Measurements from ENCODE around the gene IFNGR2.
"Not testable (repeated sequence)": the region's sequence is repeated elsewhere in the genome, so short reads cannot be mapped to it uniquely, and the experiment has no call there.

Gene IFNGR2

GRCh38 chr21:33441489-33442477 lies 38.6 kb downstream of the IFNGR2 start:
- DNase-seq, result peak; percentile 80 to 82

DNA sequence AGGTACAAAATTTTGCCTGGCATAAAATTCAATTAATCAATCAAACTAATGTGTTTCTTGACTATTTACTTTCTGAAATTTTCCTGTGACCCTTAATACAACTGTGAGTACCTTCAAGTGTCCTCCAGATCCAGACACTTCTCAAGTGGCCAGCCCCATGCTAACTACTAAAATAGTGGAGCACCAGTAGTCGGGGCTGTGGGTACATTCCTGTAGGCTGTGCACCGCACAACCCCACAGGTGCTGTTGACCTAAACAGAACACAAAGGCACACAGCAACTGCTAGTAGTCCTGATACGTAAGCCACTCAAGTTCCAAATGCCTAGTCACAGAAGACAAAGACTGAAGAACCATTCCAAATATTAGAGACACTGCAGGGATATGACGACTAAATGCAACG lies 40.0 kb downstream of the IFNGR2 start:
- DNase-seq, result no peak

- DNase-seq, result no peak
Observed at GRCh38 chr21:33444499-33444898, 41.3 kb downstream of the IFNGR2 start.

- not testable (repeated sequence) for DNase-seq
Observed at GRCh38 chr21:33446620-33447019, 43.4 kb downstream of the IFNGR2 start.

GRCh38 chr21:33449616-33450015 lies 46.4 kb downstream of the IFNGR2 start:
- DNase-seq, result no peak

DNA sequence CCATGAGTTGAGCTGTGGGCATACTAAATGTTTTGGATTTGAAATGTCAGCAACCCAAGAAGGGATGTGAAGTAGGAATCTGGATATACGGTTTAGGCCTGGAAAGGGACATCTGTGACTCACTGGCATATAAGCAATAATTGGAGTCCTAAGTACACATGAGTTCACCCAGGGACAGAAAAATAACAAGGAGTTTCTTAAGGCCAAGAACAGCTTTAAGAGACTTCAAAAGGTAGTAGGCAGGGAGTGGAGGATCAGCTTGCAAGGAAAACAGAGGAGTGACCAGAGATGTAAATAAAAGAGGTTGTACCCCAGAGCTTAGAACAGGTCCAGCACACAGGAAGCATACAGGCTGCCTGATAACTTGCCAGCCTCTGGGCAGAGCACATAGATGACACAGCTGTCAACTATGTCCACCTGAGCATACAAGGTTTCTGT lies 48.4 kb downstream of the IFNGR2 start:
- DNase-seq, result no peak

DNA sequence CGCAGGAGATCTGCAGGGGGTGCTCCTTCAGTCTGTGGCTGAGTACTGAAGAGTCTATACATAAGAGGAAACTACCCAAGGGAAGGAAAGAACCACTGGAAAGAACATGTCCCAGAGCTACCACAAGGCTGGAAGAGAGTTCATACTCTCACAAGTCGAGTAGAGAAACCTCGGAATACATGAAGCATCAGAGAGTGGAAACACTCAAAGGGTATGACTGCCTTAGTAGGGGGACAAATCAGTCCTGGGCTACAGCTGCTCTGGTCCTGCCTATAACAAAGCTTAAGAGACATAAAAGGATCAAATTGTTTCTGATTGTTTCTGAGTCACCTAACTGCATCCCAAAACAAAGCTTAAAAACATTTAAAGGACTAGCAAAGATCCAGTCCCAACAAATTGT lies 49.1 kb downstream of the IFNGR2 start:
- no peak for DNase-seq

GRCh38 chr21:33455686-33456446 lies 52.7 kb downstream of the IFNGR2 start:
- DNase-seq, result no peak

GRCh38 chr21:33458861-33459260 lies 55.6 kb downstream of the IFNGR2 start:
- DNase-seq, result no peak

DNA sequence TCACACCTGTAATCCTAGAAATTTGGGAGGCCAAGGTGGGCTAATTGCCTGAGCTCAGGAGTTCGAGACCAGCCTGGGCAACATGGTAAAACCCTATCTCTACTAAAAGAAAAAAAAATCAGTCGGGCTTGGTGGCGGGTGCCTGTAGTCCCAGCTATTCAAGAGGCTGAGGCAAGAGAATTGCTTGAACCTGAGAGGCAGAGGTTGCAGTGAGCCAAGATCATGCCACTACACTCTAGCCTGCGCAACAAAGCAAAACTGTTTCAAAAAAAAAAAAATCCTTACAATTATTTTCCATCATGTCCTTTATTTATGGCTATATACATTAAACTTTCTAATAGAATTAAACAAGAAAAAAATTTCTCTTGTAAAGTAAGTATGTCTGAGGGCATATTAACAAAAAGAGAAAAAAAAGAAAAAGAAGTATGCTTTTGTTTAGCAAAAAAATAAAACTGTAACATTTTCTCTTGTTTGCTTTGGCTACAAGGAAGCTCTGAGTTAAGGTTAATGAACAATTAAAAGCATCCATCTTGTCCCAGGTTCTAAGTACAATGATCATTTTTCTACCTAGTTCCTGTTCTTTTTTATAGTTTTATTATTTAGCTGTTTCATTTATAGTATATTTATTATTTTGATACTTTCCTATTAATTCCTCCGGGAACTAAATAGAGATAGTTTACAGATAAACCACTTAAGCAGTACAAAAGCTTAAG lies 58.5 kb downstream of the IFNGR2 start:
- no peak for DNase-seq

DNA sequence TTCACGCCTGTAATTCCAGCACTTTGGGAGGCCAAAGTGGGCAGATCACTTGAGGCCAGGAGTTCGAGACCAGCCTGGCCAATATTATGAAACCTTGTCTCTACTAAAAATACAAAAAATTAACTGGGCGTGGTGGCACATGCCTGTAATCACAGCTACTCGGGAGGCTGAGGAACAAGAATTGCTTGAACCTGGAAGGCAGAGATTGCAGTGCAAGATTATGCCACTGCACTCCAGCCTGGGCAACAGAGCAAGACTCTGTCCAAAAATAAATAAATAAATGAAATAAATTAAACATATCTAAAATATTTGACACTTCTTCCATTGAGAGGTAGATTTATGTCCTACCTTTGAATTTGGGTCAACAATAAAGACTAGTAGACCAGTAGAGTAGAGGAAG lies 66.0 kb downstream of the IFNGR2 start:
- not testable (repeated sequence) for DNase-seq

- no peak for DNase-seq
Observed at GRCh38 chr21:33470701-33471100, 67.5 kb downstream of the IFNGR2 start.

DNA sequence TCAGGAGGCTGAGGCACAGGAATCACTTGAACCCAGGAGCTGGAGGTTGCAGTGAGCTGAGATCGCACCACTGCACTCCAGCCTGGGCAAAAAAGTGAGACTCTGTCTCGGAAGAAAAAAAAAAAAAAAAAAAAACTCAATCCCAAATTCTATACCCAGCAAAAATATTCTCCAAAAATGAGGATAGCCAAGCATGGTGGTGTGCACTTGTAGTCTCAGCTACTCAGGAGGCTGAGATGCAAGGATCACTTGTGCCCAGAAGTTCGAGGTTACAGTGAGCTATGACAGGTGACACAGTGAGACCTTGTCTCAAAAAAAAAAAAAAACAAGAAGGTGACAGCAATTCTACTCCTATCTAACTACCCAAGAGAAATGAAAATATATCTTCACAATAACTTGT lies 70.1 kb downstream of the IFNGR2 start:
- DNase-seq, result no peak

DNA sequence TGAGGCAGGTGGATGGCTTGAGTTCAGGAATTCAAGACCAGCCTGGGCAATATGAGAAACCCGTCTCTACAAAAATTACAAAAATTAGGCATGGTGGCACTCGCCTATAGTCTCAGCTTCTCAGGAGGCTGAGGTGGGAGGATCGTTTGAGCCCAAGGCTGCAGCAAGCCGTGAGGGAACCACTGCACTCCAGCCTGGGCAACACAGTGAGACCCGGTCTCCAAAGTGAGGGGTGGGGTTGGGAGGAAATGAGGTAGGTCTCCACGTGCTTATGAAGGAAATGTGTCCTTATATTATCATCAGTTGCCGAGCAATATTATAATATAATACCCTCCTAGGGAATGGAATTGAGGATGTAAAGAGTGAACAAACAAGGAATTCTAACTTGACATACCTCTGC lies 73.9 kb downstream of the IFNGR2 start:
- no peak for DNase-seq

GRCh38 chr21:33478182-33478581 lies 75.0 kb downstream of the IFNGR2 start:
- no peak for DNase-seq

- DNase-seq, result peak in 1 of 2 experiments; percentile 74
Observed at GRCh38 chr21:33478935-33479678, 75.9 kb downstream of the IFNGR2 start.

DNA sequence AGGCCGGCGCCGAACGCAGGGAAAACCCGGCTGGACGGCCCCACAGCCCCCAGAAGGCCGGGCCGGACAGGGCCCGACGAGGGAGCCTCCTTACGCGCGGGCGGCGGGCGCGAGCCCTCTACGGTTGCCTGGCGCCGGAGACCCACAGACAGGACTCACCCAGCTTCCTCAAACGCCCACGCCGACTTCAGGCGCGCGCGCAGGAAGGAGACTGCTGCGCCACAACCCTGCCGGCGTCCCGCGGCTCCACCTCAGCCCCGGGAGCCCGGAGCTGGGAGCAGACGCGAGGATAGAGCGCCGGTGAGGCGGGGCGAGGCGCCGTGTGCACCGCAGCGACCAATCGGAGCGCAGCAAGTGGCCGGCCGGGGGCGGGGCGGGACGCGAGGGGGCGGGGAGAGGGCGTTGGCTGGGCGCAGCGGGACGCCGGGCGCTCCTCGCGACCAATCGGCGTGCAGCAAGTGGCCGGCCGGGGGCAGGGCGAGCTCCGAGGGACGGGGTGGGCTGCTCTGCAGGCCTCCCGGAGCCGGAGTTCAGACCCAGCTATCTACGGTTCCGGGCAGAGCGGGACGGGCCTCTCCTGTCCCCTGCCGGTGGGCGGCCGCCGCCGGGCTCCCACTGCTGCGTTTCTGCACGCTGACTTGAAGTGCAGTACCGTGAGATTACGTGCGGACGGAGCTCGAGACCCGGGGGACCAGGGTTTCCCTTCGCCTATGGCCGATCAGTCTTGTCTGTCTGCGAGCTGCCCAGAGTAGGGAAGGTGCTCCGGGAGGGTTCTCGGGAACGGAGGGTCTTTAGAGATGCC lies 76.7 kb downstream of the IFNGR2 start, which contains the start of gene TMEM50B:
Gene TMEM50B, minus strand, starts transcription at position 296 of the 802 bp plus-strand sequence. CDS start 11,089 bp downstream, outside the sequence.
- peak; percentile 94 to 97 for DNase-seq

GRCh38 chr21:33480481-33481103 lies 77.4 kb downstream of the IFNGR2 start:
- DNase-seq, result no peak

GRCh38 chr21:33481314-33481943 lies 78.2 kb downstream of the IFNGR2 start:
- DNase-seq, result no peak

Measured in NCI-H526 (cell line).